GM12878 (cell line): ENCODE results near the gene MAN2A2. TPM values are rescaled to one million over a fixed set of nuclear protein-coding genes. Genes with fewer than 3 reads are reported as not detected.

Experiments
- ATAC-seq: fragments of 200-7000 bp; cut with Tn5 transposase; 3 replicates; pipeline ENCODE4 v1.9.1; 2020; ENCODE audit warnings: mild to moderate bottlenecking, moderate library complexity
- BruUV-seq: library from RNA; stranded (reverse); fragments of 400-500 nt; replicated peaks from 2 replicates; lab custom pipeline; 2021; lab: Mats Ljungman, UMichigan
- CTCF ChIA-PET: fragments of 300-600 bp; sonication (Branson Sonifier 250); formaldehyde crosslinking; extraction: SDS; loops from one replicate; lab custom pipeline; 2021; ENCODE audit warnings: inconsistent platforms; lab: Yijun Ruan, JAX
- POLR2A ChIA-PET: fragments of 350-600 bp; formaldehyde crosslinking; extraction: SDS; loops from one replicate; lab custom pipeline; 2021; ENCODE audit warnings: inconsistent platforms; lab: Charles Lee
- RAD21 ChIA-PET: fragments of 300-600 bp; sonication (Branson Sonifier 250); formaldehyde crosslinking; loops from one replicate; lab custom pipeline; 2023; ENCODE audit warnings: antibody characterized with exemption; ENCODE audit not compliant: unreplicated experiment; lab: Charles Lee
- SMC1A ChIA-PET: fragments of 300-600 bp; sonication (Branson Sonifier 250); formaldehyde crosslinking; loops from one replicate; lab custom pipeline; 2023; ENCODE audit not compliant: unreplicated experiment, uncharacterized antibody; lab: Charles Lee
- DNase-seq: peaks from one replicate; pipeline ENCODE4 v3.0.0-alpha.2; 2011; ENCODE audit warnings: low read depth, low spot score
- FAIRE-seq: peaks from 3 replicates; lab custom pipeline; 2011; peaks lifted over from hg19 to GRCh38; lab: Jason Lieb, UNC
- H2AFZ ChIP-seq: 2 replicates; pipeline ENCODE4 v1.6.0; 2011; ENCODE audit warnings: low read depth, low read length, control low read depth; ENCODE audit not compliant: control insufficient read depth
- H3K27ac ChIP-seq: 2 replicates; pipeline ENCODE4 v1.5.1; 2011; ENCODE audit warnings: control low read depth; ENCODE audit not compliant: control insufficient read depth, insufficient read depth
- H3K27me3 ChIP-seq, 2 experiments: replicated peaks in 1 of 2; 2 replicates each; pipeline versions ENCODE4 v1.6.0 to v1.6.1; 2011; ENCODE audit warnings: low read length in 1 of 2; ENCODE audit not compliant: control insufficient read depth in 2 of 2, insufficient read depth in 2 of 2
- H3K36me3 ChIP-seq, 2 experiments: 2 replicates each; pipeline ENCODE4 v1.5.1; 2011; ENCODE audit warnings: low read length in 1 of 2; ENCODE audit not compliant: control insufficient read depth in 2 of 2, insufficient read depth in 2 of 2
- H3K4me1 ChIP-seq: 2 replicates; pipeline ENCODE4 v1.6.1; 2011; ENCODE audit warnings: mild to moderate bottlenecking, low read length, moderate library complexity, mixed read lengths; ENCODE audit not compliant: control insufficient read depth, insufficient read depth
- H3K4me2 ChIP-seq: 2 replicates; pipeline ENCODE4 v1.6.0; 2011; ENCODE audit warnings: control low read depth; ENCODE audit not compliant: control insufficient read depth, insufficient read depth
- H3K4me3 ChIP-seq: fragments of 200-600 bp; sonication (generic); 2 replicates; pipeline ENCODE4 v1.5.1; 2016
- H3K79me2 ChIP-seq: 2 replicates; pipeline ENCODE4 v1.6.0; 2011; ENCODE audit warnings: low read length; ENCODE audit not compliant: control insufficient read depth, insufficient read depth
- H3K9ac ChIP-seq: 2 replicates; pipeline ENCODE4 v1.8.0; 2011; ENCODE audit warnings: low read length, control low read depth, mixed read lengths; ENCODE audit not compliant: control insufficient read depth, insufficient read depth
- H3K9me3 ChIP-seq: replicated peaks from 3 replicates; pipeline ENCODE4 v1.5.1; 2011; ENCODE audit warnings: mild to moderate bottlenecking, low read length; ENCODE audit not compliant: control insufficient read depth, insufficient read depth
- H4K20me1 ChIP-seq: 2 replicates; pipeline ENCODE4 v1.6.0; 2011; ENCODE audit not compliant: control insufficient read depth, insufficient read depth
- CEBPB ChIP-seq, 2 experiments: fragments of 150-350 bp in 1 of 2; IDR thresholded peaks; 2 replicates each; pipeline ENCODE4 v1.6.1; 2012 to 2014; ENCODE audit warnings: low read depth in 2 of 2, low read length in 2 of 2, borderline replicate concordance in 1 of 2, inconsistent platforms in 1 of 2
- E2F8 ChIP-seq: fragments of 450-650 bp; IDR thresholded peaks from 2 replicates; pipeline ENCODE4 v1.6.1; 2018; ENCODE audit warnings: mild to moderate bottlenecking, low read depth, moderate library complexity; ENCODE audit not compliant: partially characterized antibody
- EGR1 ChIP-seq, 2 experiments: IDR thresholded peaks; 1 replicate in 1 of 2; 2 replicates in 1 of 2; pipeline ENCODE4 v1.6.1; 2011 to 2012; ENCODE audit warnings: low read depth in 2 of 2, low read length in 2 of 2, borderline replicate concordance in 1 of 2, mild to moderate bottlenecking in 1 of 2, moderate library complexity in 1 of 2
- JUNB ChIP-seq: IDR thresholded peaks from 2 replicates; pipeline ENCODE4 v1.6.1; 2016; ENCODE audit warnings: antibody characterized with exemption, mild to moderate bottlenecking
- MXI1 ChIP-seq: fragments of 150-350 bp; IDR thresholded peaks from 2 replicates; pipeline ENCODE4 v1.6.1; 2011; ENCODE audit warnings: low read depth, mild to moderate bottlenecking, inconsistent platforms, low read length, improper control_type of control experiment
- MYC ChIP-seq: IDR thresholded peaks from 2 replicates; pipeline ENCODE4 v1.6.1; 2011; ENCODE audit warnings: mild to moderate bottlenecking, low read length, moderate library complexity, inconsistent platforms; ENCODE audit not compliant: insufficient read depth, insufficient replicate concordance, insufficient read length, severe bottlenecking
- RAD21 ChIP-seq: IDR thresholded peaks from 2 replicates; pipeline ENCODE4 v1.6.1; 2011; ENCODE audit warnings: mild to moderate bottlenecking, low read depth, low read length, moderate library complexity; ENCODE audit not compliant: insufficient read depth
- SREBF2 ChIP-seq: IDR thresholded peaks from 2 replicates; pipeline ENCODE4 v1.6.1; 2012; ENCODE audit warnings: mild to moderate bottlenecking, low read length
- SRF ChIP-seq, 2 experiments: IDR thresholded peaks; 2 replicates each; pipeline ENCODE4 v1.6.1; 2011; ENCODE audit warnings: low read depth in 2 of 2, low read length in 2 of 2, mild to moderate bottlenecking in 1 of 2, moderate library complexity in 1 of 2
- STAT1 ChIP-seq: fragments of 450-650 bp; conservative IDR thresholded peaks from 2 replicates; pipeline ENCODE4 v1.6.1; 2014; ENCODE audit warnings: antibody characterized with exemption, mild to moderate bottlenecking
- USF1 ChIP-seq: IDR thresholded peaks from 2 replicates; pipeline ENCODE4 v1.6.1; 2011; ENCODE audit warnings: borderline replicate concordance, low read depth, mild to moderate bottlenecking, moderate library complexity, mixed read lengths, low read length; ENCODE audit not compliant: insufficient read depth; ENCODE audit errors: extremely low read length
- WRNIP1 ChIP-seq: IDR thresholded peaks from 2 replicates; pipeline ENCODE4 v1.6.1; 2011; ENCODE audit warnings: low read depth, low read length, improper control_type of control experiment, borderline replicate concordance
- ZNF687 ChIP-seq: fragments of 450-650 bp; IDR thresholded peaks from 2 replicates; pipeline ENCODE4 v1.6.1; 2017; ENCODE audit warnings: mild to moderate bottlenecking, moderate library complexity
- WGBS: methylation state at CpG from one replicate; pipeline ENCODE4 v1.1.6; 2016; ENCODE audit warnings: low lambda C conversion rate; ENCODE audit not compliant: insufficient replicate concordance, insufficient coverage; ENCODE audit errors: missing lambda C conversion rate; 5-methylcytosine and 5-hydroxymethylcytosine counted together
- in situ Hi-C: fragments of 300-500 bp; cut with MboI; formaldehyde crosslinking; loops from 9 replicates; pipeline ENCODE4 v1.14.3; 2018; ENCODE audit warnings: mixed read lengths
- intact Hi-C: fragments of 100-400 bp; cut with micrococcal nuclease; formaldehyde crosslinking; loops from one replicate; pipeline ENCODE4 v1.14.2; 2022; ENCODE audit not compliant: unreplicated experiment
- polyA plus RNA-seq, 11 experiments: library from polyadenylated mRNA; depleted of rRNA in 4 of 11; unstranded in 6 of 11; stranded (reverse) in 5 of 11; fragments of >200 nt; fragmentation: Nextera tagmentation in 4 of 11; fragmentation: Illumina TruSeq in 1 of 11; extraction: Ambion mirVana in 4 of 11; extraction: Trizol in 1 of 11; gene quantifications; 1 replicate in 1 of 11; 2 replicates in 10 of 11; pipeline versions ENCODE4 v1.2.1 to v1.2.3, GENCODE V29; 2011 to 2016; ENCODE audit warnings: inconsistent platforms in 2 of 11, missing spikeins in 2 of 11, low read depth in 1 of 11
- total RNA-seq, 4 experiments: library from RNA; depleted of rRNA in 3 of 4; stranded (reverse); fragments of >200 nt in 3 of 4; fragmentation: Illumina TruSeq in 1 of 4; extraction: Trizol in 1 of 4; gene quantifications; 2 replicates each; pipeline versions ENCODE4 v1.2.1 to v1.2.3, GENCODE V29; 2013 to 2021

MAN2A2 gene
- total and polyA plus RNA-seq, 10 of the 15 experiments (the other 5 are each of a cell fraction or from before 2014, with no cell fraction given): 4.2 to 79.4 (median 23.2) TPM

- no peak for TF ChIP-seq WRNIP1
Observed at GRCh38 chr15:90878660-90879059, 24.4 kb upstream of the MAN2A2 start (continued).

GRCh38 chr15:90879730-90880366 is 23.3 kb upstream of the MAN2A2 start:
- Histone ChIP-seq H3K27ac (no peak overlapping the region), H3K27me3 (no peaks in the 10 kb centered on the region), H3K9ac (no peak overlapping the region), H3K4me2 (no peak overlapping the region), H3K79me2 (no peaks in the 10 kb centered on the region; the same call in none of the 2 replicates), H3K9me3 (no peaks in the 10 kb centered on the region), H3K4me1 (peaks cover 3% of the 10 kb centered on the region), H4K20me1 (no peaks in the 10 kb centered on the region), H3K4me3 (no peak overlapping the region), H3K36me3 (peaks cover 17 to 40% of the 10 kb centered on the region in 2 experiments; a peak in 3 of 4 replicates), H2AFZ (no peak overlapping the region)
- CTCF ChIA-PET: no interaction called here
- intact Hi-C loops (loop anchor here (10.0 kb wide), 1 partner anchor 385 kb away; no protein-coding TSS in a partner anchor), in situ Hi-C loops (no loop called here)
- no peak for DNase-seq
- 86% methylated on average over 35 of the region's 35 CpGs for WGBS
- SMC1A ChIA-PET: no interaction called here
- ATAC-seq: no peak
- RAD21 ChIA-PET: interaction anchor here (0.6 kb wide), 1 partner anchor 182 kb away, joined by 3 read pairs; no protein-coding TSS in a partner anchor
- no peak for FAIRE-seq
- POLR2A ChIA-PET: interaction anchor here (0.6 kb wide), 1 partner anchor 43 kb away, joined by 3 read pairs; no protein-coding TSS in a partner anchor
- BruUV-seq: no TSS peak
- TF ChIP-seq MXI1 (no peak), CEBPB (IDR thresholded peaks at IDR 0.05; ENCODE audit: borderline replicate concordance in 1 of 2, low read depth in 2 of 2, low read length in 2 of 2) (no peak), ZNF687 (no peak), E2F8 (no peak), MYC (no peak), EGR1 (IDR thresholded peaks at IDR 0.05; ENCODE audit: borderline replicate concordance in 1 of 2, low read depth in 2 of 2, low read length in 2 of 2) (no peak), RAD21 (no peak), STAT1 (no peak), SREBF2 (no peak), SRF (IDR thresholded peaks at IDR 0.05; ENCODE audit: low read depth in 2 of 2, low read length in 2 of 2) (no peak), USF1 (no peak), JUNB (no peak)
